ENCODE measurements around the gene AHRR.

Gene AHRR

DNA sequence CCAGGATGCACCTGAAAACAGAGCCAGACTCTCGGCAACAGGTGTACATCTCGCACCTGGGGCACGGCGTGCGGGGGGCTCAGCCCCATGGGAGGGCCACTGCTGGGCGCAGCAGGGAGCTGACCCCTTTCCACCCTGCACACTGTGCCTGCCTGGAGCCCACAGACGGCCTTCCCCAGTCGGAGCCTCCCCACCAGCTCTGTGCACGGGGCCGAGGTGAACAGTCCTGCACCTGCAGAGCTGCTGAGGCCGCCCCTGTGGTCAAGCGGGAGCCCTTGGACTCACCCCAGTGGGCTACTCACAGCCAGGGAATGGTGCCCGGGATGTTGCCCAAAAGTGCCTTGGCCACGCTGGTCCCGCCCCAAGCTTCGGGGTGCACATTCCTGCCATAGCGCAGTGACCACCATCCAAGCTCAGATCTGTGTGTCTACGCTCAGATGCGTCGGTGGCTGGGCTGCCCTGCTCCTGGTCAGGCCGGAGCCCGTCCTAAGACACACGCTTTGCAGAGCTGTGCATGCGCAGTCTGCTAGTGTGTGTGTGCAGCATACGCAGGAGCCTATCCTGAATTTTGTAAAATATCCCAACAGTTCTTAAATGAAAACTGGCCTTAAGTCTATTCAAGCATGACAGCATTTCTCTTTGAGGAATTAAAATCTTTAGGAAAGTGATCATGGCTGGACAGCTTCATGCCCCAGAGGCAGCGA is 113.1 kb downstream of the AHRR start:
- FAIRE-seq: no peak
- DNase-seq (ENCODE audit: extremely low spot score, insufficient read length, low read depth): no peak

DNA sequence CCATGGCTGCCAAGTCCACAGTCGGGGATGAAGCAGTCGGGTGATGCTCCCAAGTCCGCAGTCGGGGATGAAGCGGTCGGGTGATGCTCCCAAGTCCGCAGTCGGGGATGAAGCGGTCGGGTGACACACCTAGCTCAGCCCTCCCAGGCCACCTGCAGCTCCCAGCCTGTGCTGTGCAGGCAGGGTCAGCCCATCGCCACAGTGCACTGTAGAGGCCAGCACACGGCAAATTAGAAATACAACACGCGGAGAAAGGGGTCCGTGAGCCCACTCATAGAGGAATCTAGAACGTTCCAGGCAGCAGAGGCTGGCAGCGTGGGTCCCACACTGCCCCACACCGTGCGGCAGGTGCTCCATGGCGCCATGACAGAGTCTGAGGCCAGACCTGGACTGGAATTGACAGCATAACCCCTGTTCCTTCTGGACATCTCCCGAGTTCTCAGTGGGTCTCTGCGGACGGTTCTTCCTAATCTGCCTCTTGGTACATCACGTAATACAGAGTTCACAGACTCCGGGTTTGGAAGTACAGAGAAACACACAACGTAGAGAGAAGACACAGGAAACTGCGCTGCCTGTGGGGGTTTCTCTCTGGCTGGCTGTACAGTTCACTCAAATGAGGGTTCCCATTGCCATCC is 113.8 kb downstream of the AHRR start:
- DNase-seq (ENCODE audit: extremely low spot score, insufficient read length, low read depth) (no peak), FAIRE-seq (no peak)

DNA sequence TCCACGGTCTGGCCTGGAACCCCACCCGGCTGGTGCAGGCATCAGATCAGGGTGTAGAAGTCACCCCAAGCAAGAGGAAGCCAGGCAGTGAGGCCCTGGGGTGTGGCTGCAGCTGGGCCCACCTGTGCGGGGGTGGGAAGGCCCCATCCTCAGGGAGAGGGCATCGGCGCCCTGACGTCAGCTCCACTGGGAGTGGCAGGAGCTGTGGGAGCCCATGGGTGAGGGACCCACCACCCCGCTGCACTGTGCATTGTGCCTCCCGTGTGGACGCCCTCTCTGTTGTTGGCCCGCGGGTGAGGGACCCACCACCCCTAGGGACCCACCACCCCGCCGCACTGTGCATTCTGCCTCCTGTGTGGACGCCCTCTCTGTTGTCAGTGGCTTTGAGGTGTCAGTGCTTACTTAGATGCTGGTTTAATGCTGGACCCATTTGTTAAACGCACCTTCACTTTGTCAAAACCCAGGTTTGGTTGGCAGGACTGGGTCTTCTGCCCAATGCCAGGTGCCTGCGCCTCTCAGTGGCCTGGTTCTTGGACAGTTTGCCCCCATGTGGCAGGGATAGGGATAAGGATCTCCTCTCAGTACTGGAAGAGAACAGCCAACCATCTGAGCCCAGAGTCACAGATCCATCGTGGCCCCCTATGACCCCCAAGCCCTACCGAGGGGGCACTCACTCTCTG is 114.6 kb downstream of the AHRR start:
- FAIRE-seq (no peak), DNase-seq (ENCODE audit: extremely low spot score, insufficient read length, low read depth) (no peak)

DNA sequence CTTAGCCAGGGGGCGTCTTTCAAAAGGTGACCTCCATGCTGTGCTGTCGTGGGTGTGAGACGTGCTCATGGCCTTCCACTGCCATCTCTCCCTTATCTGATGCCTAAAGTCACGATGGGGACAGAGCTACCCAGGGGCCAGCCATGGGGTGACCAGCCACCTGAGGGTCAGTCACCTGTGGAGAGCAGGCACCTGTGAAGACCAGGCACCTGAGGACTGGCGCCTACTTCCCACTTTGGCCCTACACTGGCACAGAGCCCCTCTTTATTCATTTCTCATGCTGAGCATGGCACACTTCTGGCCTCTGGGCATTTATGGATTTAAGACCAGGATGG is 115.1 kb downstream of the AHRR start:
- no peak for DNase-seq (ENCODE audit: extremely low spot score, insufficient read length, low read depth)

DNA sequence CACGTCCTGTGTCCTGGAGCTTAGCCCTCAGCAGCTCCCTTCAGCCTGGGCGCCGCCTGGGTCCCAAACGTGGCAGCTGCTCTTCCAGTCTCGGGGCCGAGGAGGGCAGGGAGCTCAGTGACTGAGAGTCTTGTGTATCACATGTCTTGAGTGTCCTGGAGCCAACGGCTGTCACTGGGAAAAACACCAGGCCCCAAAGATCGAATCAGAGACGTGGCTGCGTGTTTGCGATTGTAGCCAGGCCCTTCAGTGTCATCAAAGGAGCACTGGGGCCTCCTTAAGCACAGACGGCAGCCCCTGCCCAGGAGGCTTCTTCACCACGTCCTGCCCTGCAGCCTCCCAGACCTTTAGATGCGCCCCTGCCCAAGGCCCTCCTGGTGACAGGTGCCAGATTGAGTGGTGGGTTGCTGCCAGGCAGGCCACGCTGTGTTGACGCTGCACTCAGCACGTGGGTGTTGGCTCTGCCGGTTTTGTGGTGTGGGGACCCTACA is 115.8 kb downstream of the AHRR start:
- FAIRE-seq (no peak), DNase-seq (ENCODE audit: extremely low spot score, insufficient read length, low read depth) (no peak)

More for the DNA sequence above, 115.1 kb downstream of the AHRR start:
- no peak for FAIRE-seq

DNA sequence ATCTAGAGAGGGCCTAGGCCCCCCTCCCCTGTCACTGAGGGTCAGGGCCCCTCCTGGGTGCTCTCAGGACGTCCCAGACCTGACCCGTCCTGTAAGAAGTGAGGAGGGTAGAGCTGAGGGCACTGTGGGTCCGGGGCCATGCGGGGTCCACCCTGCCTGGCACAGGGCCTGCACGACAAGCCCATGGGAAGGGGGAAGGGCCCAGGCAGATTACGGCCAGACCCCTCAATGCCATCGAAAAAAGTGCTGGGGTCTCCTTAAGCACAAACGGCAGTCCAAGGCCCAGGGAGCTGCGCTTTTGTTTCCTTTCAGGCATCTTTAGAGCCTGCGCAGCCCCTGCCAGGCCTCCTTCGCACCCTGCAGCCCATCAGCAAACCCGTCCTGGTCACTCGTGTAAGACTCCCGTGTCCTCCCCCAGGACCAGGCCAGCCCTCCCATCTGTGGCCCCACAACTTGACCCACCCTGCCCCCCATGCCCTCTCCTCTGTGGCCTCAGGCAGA is 117.0 kb downstream of the AHRR start:
- FAIRE-seq: no peak
- no peak for DNase-seq (ENCODE audit: extremely low spot score, insufficient read length, low read depth)

DNA sequence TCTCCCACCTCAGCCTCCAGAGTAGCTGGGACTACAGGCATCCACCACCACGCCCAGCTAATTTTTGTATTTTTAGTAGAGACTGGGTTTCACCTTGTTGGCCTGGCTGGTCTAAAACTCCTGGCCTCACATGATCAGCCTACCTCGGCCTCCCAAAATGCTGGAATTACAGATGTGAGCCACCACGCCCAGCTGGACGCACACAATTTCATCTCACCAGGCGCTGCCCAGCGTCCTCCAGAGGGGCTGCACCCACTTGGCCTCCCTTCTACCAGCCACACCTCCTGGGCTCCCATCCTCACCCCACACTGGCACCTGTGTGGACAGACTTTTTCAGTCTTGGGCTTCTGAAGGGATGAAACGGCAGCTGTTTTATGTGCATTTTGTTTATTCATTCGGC is 117.7 kb downstream of the AHRR start:
- FAIRE-seq: no peak
- no peak for DNase-seq (ENCODE audit: extremely low spot score, insufficient read length, low read depth)

DNA sequence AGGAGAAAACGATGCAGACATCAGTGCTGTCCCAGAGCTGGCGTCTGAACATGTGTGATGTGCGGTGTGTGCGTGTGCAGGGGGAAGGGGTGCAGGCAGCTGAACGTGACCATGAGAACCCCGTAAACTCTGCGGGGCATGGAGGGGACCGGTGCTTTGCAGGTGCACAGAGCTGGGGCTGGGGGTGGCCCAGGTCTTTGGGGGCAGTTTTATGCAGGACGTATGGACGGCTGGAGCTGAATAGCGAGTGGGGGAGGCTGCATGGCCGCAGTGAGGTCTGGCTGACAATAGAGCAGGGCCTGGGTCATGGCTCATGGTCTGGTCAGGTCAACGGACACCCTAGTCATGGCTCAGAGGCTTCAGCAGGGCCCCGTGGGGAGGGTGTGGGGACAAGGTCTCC is 118.1 kb downstream of the AHRR start:
- FAIRE-seq (no peak), DNase-seq (ENCODE audit: extremely low spot score, insufficient read length, low read depth) (no peak)

DNA sequence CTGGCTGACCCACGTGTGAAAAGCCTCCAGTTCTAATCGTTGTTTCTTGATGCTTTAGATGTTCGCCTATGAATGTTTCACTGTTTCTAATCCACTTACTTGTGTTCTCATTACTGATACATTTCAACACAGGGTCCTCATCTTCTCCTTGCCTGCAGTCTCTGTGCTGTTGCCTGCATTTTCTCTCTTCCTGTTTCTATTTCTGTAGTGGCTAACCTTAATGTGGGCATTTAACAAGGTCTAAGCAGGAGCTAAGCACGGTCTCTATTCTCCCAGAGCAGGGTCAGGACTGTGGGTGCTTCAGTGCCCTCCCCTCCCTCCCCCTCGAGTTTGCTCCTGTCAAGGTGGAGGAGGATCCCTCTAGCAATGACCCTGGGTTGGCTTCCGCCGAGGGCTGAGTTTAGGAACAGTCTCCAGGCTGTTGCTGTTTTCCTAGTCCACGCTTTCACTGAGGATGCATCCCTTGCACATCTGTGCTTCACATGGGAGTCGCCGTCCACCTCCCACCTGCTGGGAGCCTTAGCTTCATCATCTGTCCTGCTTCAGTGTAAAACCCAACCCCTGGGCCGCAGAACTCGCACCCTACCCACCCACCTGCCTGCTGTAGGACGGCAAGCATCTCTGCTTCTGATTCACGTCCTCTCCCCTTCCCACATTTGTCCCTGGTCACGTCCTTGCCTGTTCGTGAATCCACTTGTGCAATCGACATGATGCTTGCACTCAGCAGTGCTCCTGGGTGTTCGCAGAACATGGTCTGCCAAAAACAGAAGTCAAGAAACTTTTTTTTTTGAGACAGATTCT is 119.1 kb downstream of the AHRR start:
- DNase-seq (ENCODE audit: extremely low spot score, insufficient read length, low read depth): no peak
- no peak for FAIRE-seq

DNA sequence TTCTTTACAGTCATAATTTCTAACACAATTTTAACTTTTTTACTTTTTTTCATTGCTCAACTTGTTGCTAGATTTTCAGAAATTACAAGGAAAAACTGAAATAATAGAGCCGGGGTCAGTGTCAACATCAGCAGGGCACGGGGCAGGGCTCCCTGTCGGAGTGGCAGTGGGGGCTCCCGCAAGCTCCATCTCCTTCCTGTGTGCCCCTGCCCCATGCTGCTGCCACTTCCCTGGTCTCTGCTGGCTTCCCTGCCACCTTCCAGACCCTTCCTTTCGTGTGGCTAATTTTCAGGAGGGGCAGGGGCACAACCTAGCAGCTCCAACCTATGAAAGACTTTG is 120.5 kb downstream of the AHRR start:
- DNase-seq (ENCODE audit: extremely low spot score, insufficient read length, low read depth) (no peak), FAIRE-seq (no peak)

DNA sequence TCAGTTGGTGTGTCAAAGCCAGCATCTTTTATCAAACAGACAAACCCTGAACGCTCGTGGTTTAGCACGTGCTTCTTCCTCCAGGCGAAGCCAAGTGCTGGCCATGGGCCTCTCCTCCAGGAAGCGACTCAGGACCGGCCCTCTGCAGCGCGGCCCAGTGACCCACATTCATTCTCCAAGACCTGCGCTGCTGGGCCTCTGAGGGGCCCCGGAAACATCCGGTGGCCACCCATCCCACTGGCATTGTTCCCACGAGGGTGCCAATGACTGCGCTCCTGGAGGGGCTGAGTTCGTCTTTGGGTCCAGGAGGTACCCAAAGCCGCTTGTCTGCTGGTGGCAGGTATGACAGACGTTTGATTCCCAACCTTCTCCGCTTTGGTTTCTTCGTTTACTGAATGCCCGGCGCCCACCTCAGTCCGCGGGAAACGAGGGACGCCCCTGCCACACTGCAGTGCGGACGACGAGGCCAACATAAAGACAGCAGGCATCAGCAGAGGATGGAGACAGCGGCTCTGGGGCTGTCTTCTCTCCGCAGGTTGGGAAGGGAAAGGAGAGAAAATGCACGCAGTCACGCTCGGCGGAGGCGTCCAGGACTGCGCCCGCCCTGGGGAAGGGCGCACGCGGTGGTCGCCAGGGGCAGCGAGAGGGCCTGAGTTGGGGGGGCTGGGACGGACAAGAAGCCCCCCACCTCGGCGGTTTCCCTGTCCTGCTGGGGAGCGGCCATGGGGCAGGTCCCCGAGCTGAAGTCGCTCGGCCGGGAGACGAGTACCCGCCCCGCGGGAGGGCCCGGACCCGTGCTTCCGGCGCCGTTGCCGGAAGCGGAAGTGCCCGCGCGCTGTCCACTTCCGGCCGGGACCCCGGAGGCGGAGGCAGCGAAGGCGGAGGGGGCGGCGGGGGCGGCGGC is 121.1 kb downstream of the AHRR start, which contains the start of gene EXOC3:
Gene EXOC3 (plus strand): TSS at position 842 of the 904 bp plus-strand sequence. CDS start 3,030 bp downstream, outside the sequence.
- FAIRE-seq: peak; percentile 38
- DNase-seq (ENCODE audit: extremely low spot score, insufficient read length, low read depth): peak; percentile 96

DNA sequence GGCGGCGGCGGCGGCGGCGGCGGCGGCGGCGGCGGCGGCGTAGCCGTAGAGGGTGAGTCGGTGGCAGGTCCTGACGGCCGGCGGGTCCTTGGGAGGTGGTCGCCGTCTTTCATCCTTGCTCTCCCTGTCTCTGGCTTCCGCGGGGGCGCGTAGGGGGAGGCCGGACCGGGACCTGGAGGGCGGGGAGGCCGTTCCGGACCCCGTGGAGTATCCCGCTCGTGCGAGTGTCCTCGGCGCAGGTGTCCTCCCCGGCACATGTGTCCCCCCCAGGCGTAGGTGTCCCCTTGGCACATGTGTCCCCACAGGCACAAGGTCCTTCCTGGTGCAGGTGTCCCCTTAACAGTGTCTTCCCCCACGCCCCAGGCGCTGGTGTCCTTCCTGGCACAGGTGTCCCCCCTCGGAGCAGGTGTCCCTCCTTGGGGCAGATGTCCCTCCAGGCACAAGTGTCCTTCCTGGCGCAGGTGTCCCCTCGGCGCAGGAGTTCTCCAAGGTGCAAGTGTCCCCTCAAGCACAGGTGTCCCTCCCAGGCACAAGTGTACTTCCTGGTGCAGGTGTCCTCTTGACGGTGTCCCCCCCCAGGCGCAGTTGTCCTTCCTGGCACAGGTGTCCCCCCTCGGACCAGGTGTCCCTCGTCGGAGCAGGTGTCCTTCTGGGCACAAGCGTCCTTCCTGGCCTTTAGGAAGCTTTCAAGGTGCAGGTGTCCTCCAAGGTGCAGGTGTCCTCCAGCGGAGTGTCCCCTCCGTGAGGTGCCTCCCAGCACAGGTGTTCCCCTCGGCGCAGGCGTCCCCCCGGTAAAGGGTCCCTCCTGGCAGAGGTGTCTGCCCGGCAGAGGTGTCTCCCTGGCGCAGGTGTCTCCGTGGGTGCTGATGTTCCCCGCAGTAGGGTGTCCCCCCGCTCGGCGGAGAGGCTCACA is 122.0 kb downstream of the AHRR start:
- FAIRE-seq: no peak
- peak; percentile 32 for DNase-seq (ENCODE audit: extremely low spot score, insufficient read length, low read depth)

DNA sequence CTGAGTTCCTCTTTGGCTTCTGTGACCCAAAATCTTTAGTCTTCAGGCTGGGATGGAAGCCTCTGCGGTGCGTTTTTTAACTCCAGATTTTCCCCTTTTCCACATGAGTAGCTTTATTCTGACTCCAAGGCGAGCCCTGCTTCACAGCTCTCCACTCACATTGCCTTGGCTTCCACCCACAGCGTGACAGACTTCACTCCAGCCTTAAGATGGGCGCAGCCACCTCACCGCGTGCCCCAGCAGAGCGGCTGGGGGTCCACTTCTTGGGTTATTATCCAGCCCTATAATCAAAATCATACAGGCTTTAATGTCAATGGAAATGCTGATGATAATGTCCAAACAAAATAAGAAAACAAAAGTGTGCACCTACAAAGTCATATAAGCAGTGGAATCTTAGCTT is 122.7 kb downstream of the AHRR start:
- no peak for FAIRE-seq
- no peak for DNase-seq (ENCODE audit: extremely low spot score, insufficient read length, low read depth)

DNA sequence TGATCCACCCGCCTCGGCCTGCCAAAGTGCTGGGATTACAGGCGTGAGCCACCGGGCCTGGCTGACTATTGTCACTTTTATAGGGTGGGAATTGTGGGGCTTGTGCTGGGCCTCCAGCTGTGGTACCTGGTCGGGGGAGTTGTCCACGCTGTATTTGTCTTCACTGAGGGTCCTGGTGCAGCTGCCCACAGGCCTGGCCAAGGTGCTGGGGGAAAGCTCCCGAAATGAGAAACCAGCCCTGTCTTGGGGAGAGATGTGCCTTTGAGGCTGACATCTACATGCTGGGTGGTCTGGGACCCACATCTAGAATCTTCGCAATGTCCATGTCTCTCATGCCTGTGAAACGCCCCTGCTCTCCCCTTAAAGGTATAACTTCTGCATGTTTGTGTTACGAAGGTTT is 124.1 kb downstream of the AHRR start:
- DNase-seq (ENCODE audit: extremely low spot score, insufficient read length, low read depth) (no peak), FAIRE-seq (no peak)

DNA sequence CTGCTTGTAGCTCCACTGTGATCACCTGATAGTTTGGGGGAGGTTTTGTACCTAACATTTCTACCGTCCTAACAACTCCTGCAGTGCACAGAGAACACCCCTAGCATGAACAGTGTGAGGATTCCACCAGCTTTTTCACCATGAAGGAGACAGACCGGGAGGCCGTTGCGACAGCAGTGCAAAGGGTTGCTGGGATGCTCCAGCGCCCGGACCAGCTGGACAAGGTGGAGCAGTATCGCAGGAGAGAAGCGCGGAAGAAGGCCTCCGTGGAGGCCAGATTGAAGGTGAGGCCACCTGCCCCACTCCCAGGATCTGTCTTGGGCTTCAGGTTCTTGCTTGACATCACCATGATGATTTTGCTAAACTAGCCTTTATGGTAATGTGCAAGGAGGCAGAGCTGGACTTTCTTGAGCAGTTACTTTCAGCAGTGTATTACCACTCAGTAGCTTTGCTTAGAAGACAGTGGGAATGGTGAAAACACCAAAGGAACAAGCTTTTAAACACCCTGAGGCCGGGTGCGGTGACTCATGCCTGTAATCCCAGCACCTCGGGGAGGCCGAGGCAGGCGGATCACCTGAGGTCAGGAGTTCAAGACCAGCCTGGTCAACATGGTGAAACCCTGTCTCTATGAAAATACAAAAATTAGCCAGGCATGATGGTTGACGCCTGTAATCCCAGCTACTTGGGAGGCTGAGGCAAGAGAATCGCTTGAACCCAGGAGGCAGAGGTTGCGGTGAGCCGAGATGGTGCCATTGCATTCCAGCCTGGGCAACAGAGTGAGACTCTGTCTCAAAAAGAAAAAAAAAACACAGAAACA is 124.8 kb downstream of the AHRR start:
- no peak for DNase-seq (ENCODE audit: extremely low spot score, insufficient read length, low read depth)
- FAIRE-seq: no peak

DNA sequence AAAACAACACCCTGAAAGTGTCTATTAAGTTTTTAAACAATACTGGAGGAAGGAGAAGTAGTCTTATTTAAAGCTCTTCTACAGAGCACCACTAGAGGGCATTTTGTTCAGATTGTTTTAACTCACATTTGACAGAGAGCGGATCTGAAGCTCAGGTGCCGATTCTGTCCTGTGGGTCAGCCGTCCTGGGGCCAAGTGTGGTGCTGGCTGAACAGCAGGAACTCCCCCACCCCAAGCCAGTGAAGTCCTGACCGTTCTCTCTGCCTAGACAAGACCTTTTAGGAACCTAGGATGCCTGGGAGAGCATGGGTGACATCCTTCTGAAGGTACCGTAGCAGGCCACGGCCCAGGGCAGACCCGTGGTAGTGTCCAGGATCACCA is 125.4 kb downstream of the AHRR start:
- FAIRE-seq (peak; percentile 77), DNase-seq (ENCODE audit: extremely low spot score, insufficient read length, low read depth) (no peak)

DNA sequence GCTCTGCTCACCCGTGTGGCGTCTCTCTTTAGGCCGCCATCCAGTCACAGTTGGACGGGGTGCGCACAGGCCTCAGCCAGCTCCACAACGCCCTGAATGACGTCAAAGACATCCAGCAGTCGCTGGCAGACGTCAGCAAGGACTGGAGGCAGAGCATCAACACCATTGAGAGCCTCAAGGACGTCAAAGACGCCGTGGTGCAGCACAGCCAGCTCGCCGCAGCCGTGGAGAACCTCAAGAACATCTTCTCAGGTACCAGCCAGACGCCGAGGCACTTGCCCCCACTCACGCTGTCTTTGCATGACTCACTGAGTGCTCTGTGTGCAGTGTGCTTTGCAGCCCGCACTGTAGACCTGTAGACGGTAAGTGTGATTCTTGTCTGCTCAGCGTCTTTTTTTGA is 126.0 kb downstream of the AHRR start:
- FAIRE-seq (no peak), DNase-seq (ENCODE audit: extremely low spot score, insufficient read length, low read depth) (no peak)
